ENCODE data around the gene SHOC2. TPM values are rescaled to one million over a fixed set of nuclear protein-coding genes. Genes with fewer than 3 reads are reported as not detected.

The SHOC2 gene
- total RNA-seq, 3 donors from 2014 or later: 60.3 to 69.7 (median 65.9) TPM

DNA sequence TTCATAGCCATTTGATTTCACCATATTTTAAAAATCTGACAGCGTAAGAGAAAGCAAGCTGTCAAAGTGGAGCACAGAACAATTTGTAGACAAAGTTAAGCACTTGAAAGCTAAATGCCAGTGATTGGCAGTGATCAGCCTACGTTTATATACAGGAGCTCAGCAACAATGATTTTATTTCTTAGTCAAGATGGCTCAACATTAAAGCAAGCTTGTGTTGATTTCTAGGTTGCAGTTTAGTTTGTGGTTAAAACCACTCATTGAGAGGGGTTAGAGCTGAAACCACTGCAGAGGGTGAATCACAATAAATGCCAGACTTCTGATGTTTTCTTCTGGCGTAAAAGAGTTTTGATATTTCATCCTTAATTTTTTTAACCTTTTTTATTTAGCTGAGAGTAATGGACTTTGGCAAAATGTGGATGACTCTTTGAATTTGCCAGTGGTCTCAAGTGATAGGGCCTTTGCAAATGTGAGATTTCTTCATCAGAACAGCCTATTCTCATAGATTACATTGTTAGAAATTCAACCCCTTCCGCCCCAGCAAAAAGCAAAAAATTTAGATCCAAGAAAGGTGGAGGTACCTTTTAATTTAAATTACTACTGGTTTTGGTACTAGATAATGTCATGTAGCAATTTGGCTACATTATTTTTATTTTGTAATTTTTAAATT, 73.8 kb downstream of the SHOC2 start:
- intact Hi-C loops (cut with DNase I; ENCODE audit: low total_unique reads): no loop called here
- Histone ChIP-seq H3K27me3 (no peaks in the 10 kb centered on the region), H3K4me1 (no peaks in the 10 kb centered on the region), H3K4me3 (no peak overlapping the region), H3K36me3 (no peaks in the 10 kb centered on the region), H3K9me3 (no peaks in the 10 kb centered on the region), H3K27ac (no peak overlapping the region)
- DNase-seq (ENCODE audit: low spot score in 2 of 2): no peak
- no peak for TF ChIP-seq POLR2A (IDR thresholded peaks at IDR 0.05)
- TF ChIP-seq CTCF (IDR thresholded peaks at IDR 0.05): no peak
- no peak for TF ChIP-seq POLR2AphosphoS5 (IDR thresholded peaks at IDR 0.05)

GRCh38 chr10:110994406-110995086, 75.1 kb downstream of the SHOC2 start:
- DNase-seq (ENCODE audit: low spot score in 2 of 2): no peak
- intact Hi-C loops (cut with DNase I; ENCODE audit: low total_unique reads): no loop called here
- no peak for TF ChIP-seq CTCF (IDR thresholded peaks at IDR 0.05)
- no peak for TF ChIP-seq POLR2A (IDR thresholded peaks at IDR 0.05)
- TF ChIP-seq POLR2AphosphoS5 (IDR thresholded peaks at IDR 0.05): no peak

GRCh38 chr10:110995301-110995700, 75.9 kb downstream of the SHOC2 start:
- TF ChIP-seq POLR2AphosphoS5 (IDR thresholded peaks at IDR 0.05): no peak
- TF ChIP-seq CTCF (IDR thresholded peaks at IDR 0.05): no peak
- TF ChIP-seq POLR2A (IDR thresholded peaks at IDR 0.05): no peak
- no peaks in the 10 kb centered on the region for H3K27me3 ChIP-seq
- DNase-seq (ENCODE audit: low spot score in 2 of 2): no peak
- no peak overlapping the region for H3K4me3 ChIP-seq
- H3K27ac ChIP-seq: no peak overlapping the region
- intact Hi-C loops (cut with DNase I; ENCODE audit: low total_unique reads): no loop called here
- H3K9me3 ChIP-seq: no peaks in the 10 kb centered on the region
- no peaks in the 10 kb centered on the region for H3K4me1 ChIP-seq
- no peaks in the 10 kb centered on the region for H3K36me3 ChIP-seq

More at GRCh38 chr10:110994406-110995086, 75.1 kb downstream of the SHOC2 start:
- Histone ChIP-seq H3K4me3 (no peak overlapping the region), H3K27me3 (no peaks in the 10 kb centered on the region), H3K4me1 (no peaks in the 10 kb centered on the region), H3K9me3 (no peaks in the 10 kb centered on the region), H3K27ac (no peak overlapping the region), H3K36me3 (no peaks in the 10 kb centered on the region)

- no peak for TF ChIP-seq POLR2A (IDR thresholded peaks at IDR 0.05)
- TF ChIP-seq POLR2AphosphoS5 (IDR thresholded peaks at IDR 0.05): no peak
- TF ChIP-seq CTCF (IDR thresholded peaks at IDR 0.05): no peak
- Histone ChIP-seq H3K4me1 (no peaks in the 10 kb centered on the region), H3K27me3 (no peaks in the 10 kb centered on the region), H3K27ac (no peak overlapping the region), H3K4me3 (no peak overlapping the region), H3K36me3 (no peaks in the 10 kb centered on the region), H3K9me3 (no peaks in the 10 kb centered on the region)
- intact Hi-C loops (cut with DNase I; ENCODE audit: low total_unique reads): no loop called here
- DNase-seq (ENCODE audit: low spot score in 2 of 2): no peak
Measured at GRCh38 chr10:110996256-110996655, 76.9 kb downstream of the SHOC2 start.

GRCh38 chr10:111004016-111004415, 84.6 kb downstream of the SHOC2 start:
- intact Hi-C loops (cut with DNase I; ENCODE audit: low total_unique reads): no loop called here
- H3K27ac ChIP-seq: no peak overlapping the region
- DNase-seq (ENCODE audit: low spot score in 2 of 2): no peak
- no peak overlapping the region for H3K4me3 ChIP-seq
- H3K36me3 ChIP-seq: no peaks in the 10 kb centered on the region
- H3K9me3 ChIP-seq: no peaks in the 10 kb centered on the region
- no peak for TF ChIP-seq POLR2A (IDR thresholded peaks at IDR 0.05)
- H3K4me1 ChIP-seq: no peaks in the 10 kb centered on the region
- no peaks in the 10 kb centered on the region for H3K27me3 ChIP-seq
